Type B pancreatic cell (in vitro differentiated cells): ENCODE data around the gene BTN3A1. TPM values are rescaled to one million over a fixed set of nuclear protein-coding genes. Genes with fewer than 3 reads are reported as not detected.
"Not testable (repeated sequence)": the region's sequence is repeated elsewhere in the genome, so short reads cannot be mapped to it uniquely, and the experiment has no call there.

ENCODE experiments used
- DNase-seq: peaks from one replicate; pipeline ENCODE4 v3.0.0; 2021; ENCODE audit warnings: mixed read lengths; ENCODE audit not compliant: unreplicated experiment; ENCODE audit errors: extremely low spot score
- H3K27ac Mint-ChIP-seq: 2 replicates; pipeline ENCODE4 v1.8.0; 2021; ENCODE audit warnings: mild to moderate bottlenecking, mixed read lengths
- H3K27me3 Mint-ChIP-seq: 2 replicates; pipeline ENCODE4 v1.8.0; 2021; ENCODE audit warnings: mixed read lengths
- H3K36me3 Mint-ChIP-seq: 2 replicates; pipeline ENCODE4 v1.8.0; 2021; ENCODE audit warnings: mixed read lengths
- H3K4me1 Mint-ChIP-seq: one replicate; pipeline ENCODE4 v1.8.0; 2021; ENCODE audit warnings: mixed read lengths; ENCODE audit not compliant: unreplicated experiment
- H3K4me3 Mint-ChIP-seq: 2 replicates; pipeline ENCODE4 v1.8.0; 2021; ENCODE audit warnings: mild to moderate bottlenecking, mixed read lengths
- H3K9me3 Mint-ChIP-seq: 2 replicates; pipeline ENCODE4 v1.8.0; 2021; ENCODE audit warnings: mixed read lengths
- CTCF ChIP-seq: fragments of 200-600 bp; sonication (generic); conservative IDR thresholded peaks from 2 replicates; pipeline ENCODE4 v1.5.0; 2021; ENCODE audit warnings: antibody characterized with exemption, mild to moderate bottlenecking
- total RNA-seq: library from RNA; stranded (reverse); gene quantifications from 2 replicates; pipeline ENCODE4 v1.2.1, GENCODE V29; 2021; ENCODE audit warnings: low replicate concordance

Gene BTN3A1
- total RNA-seq, 1 donor from 2014 or later = 19.6 TPM

DNA sequence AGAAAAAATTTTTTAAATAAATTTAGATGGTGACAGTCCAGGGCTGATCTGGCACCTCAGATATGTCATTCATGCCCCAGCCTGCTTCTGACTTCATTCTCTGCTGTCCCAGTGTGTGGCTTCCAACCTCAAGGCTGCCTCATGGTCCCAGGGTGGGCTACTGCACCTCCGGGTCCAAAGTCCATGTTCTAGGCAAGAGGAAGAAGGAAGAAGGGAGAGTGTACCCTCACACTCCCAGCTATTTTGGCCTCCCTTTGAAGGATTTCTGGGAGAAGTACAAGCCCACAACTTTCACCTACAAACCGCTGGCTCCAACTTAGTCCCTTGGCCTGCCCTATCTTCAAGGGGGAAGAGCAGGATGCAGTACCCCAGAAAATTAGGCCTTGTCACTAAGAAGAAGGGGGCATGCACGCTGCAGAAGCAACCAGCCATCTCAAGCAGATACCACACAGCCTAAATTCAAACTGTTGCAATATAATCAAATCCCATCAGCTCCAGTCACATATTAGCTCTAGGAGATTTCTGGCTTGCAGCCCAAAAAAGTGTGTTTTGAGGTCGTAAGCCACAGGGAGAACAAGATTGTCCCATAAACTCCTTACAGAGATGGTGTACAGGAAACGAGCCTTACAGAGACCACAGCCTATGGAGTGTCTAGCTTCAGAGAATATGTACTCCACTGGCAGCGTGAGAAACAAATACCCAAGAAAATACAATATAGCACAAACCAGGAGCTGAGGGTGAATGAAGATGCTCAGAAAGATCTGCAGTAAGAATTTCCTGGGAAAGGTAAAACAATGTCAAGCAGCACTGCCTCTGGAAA is 38.0 kb upstream of the BTN3A1 start:
- TF ChIP-seq CTCF = no peak
- no peaks in the 10 kb centered on the region for H3K9me3 Mint-ChIP-seq
- no peak overlapping the region for H3K4me3 Mint-ChIP-seq
- H3K27me3 Mint-ChIP-seq = no peaks in the 10 kb centered on the region
- no peak overlapping the region for H3K27ac Mint-ChIP-seq
- no peaks in the 10 kb centered on the region for H3K36me3 Mint-ChIP-seq
- no peak for DNase-seq
- no peaks in the 10 kb centered on the region for H3K4me1 Mint-ChIP-seq

- Mint-ChIP-seq H3K27me3 (no peaks in the 10 kb centered on the region), H3K27ac (no peak overlapping the region), H3K4me3 (no peak overlapping the region), H3K4me1 (no peaks in the 10 kb centered on the region), H3K9me3 (no peaks in the 10 kb centered on the region), H3K36me3 (peaks cover 3% of the 10 kb centered on the region)
- DNase-seq = no peak
- no peak for TF ChIP-seq CTCF
Observed at GRCh38 chr6:26365633-26365995, 36.5 kb upstream of the BTN3A1 start.

DNA sequence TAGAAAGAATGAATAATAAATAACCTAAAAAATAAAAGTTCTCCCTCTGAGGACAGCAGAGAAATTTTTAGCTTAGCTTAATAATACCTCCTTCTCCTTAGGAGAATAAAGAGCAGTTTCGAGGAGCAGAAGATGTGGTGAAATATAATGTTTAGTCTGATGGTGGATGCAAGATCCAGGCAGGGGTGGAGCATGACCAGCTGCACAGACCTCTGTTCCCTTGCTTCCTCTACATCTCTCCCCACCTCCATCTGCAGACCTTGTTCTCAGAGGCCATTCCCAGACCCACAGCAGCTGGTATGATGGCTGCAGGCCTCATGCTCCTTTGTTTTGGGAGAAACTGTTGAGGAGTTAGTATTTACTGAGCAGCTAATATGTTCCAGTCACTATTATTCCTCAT is 35.6 kb upstream of the BTN3A1 start:
- Mint-ChIP-seq H3K27ac (no peak overlapping the region), H3K36me3 (peaks cover 3% of the 10 kb centered on the region), H3K4me3 (peak overlapping the region; percentile 26), H3K4me1 (no peaks in the 10 kb centered on the region), H3K27me3 (no peaks in the 10 kb centered on the region), H3K9me3 (no peaks in the 10 kb centered on the region)
- DNase-seq = no peak
- TF ChIP-seq CTCF = no peak

- DNase-seq = no peak
- H3K27me3 Mint-ChIP-seq = no peaks in the 10 kb centered on the region
- H3K4me3 Mint-ChIP-seq = no peak overlapping the region
- peaks cover 3% of the 10 kb centered on the region for H3K36me3 Mint-ChIP-seq
- H3K27ac Mint-ChIP-seq = no peak overlapping the region
- no peaks in the 10 kb centered on the region for H3K4me1 Mint-ChIP-seq
- TF ChIP-seq CTCF = no peak
- no peaks in the 10 kb centered on the region for H3K9me3 Mint-ChIP-seq
Observed at GRCh38 chr6:26367114-26367513, 35.0 kb upstream of the BTN3A1 start.

GRCh38 chr6:26371813-26372212 is 30.3 kb upstream of the BTN3A1 start:
- H3K9me3 Mint-ChIP-seq, H3K4me3 Mint-ChIP-seq, DNase-seq, H3K4me1 Mint-ChIP-seq, H3K27me3 Mint-ChIP-seq, H3K36me3 Mint-ChIP-seq, H3K27ac Mint-ChIP-seq: not testable (repeated sequence)

DNA sequence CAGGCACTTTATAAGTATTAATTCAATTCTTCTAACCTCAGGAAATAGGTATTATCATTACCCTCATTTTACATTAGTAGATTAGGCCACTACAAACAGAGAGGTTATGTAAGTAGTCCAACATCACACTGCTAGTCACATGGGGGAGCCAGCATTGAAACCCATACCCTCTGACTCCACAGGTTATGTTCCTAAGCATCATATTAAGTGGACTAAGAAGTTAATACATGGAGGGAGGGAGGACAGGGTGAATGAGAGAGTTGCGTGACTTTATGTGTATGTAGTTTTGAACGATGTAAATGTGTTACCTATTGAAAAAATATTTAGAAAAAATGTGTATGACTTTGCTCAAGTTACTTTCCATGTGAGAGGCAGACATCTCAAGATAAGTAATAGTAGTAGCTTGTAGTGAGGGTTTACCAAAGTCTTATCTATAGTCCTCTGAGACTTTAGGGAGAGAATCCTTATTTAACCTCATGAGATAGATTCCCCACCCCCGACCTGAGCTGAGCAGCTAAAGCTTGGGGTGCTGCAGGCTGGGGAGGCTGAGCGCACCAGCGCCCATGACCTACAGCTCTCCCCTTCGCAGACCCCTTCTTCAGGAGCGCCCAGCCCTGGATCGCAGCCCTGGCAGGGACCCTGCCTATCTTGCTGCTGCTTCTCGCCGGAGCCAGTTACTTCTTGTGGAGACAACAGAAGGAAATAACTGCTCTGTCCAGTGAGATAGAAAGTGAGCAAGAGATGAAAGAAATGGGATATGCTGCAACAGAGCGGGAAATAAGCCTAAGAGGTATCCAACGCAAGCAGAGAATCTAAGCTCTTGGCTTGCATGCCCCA is 29.5 kb upstream of the BTN3A1 start:
- Mint-ChIP-seq H3K4me3 (no peak overlapping the region), H3K9me3 (no peaks in the 10 kb centered on the region), H3K27me3 (no peaks in the 10 kb centered on the region), H3K36me3 (peaks cover 8% of the 10 kb centered on the region), H3K4me1 (peaks cover 3% of the 10 kb centered on the region), H3K27ac (no peak overlapping the region)
- DNase-seq = no peak
- TF ChIP-seq CTCF = no peak
